ENCODE measurements around the gene KIF1C.
"Not testable (repeated sequence)": the region's sequence is repeated elsewhere in the genome, so short reads cannot be mapped to it uniquely, and the experiment has no call there.

The KIF1C gene

DNA sequence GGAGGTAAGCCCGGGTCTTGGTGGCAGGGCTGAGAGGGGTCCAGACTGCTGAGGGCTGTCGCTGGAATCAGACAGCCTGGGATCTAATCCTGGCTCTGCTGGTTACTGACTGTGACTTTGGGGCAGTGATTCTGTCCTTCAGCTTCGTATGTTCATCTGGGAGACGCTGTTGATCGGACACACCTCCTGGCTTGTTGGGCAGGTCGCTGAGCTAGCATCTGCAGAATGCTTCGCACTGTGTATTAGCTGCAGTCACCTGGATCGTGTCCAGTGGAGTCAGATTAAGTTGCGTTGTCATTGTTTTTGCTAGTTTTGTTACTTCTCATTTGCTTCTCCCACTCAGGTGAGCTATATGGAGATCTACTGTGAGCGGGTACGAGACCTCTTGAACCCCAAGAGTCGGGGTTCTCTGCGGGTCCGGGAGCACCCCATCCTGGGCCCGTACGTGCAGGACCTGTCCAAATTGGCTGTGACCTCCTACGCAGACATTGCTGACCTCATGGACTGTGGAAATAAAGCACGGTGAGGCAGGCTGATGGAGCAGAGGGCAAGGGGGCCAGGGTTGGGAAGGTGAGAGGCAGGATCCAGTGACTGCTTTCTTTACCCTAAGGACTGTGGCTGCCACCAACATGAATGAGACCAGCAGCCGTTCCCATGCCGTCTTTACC is 4.5 kb downstream of the KIF1C start:
- DNase-seq = no peak

DNA sequence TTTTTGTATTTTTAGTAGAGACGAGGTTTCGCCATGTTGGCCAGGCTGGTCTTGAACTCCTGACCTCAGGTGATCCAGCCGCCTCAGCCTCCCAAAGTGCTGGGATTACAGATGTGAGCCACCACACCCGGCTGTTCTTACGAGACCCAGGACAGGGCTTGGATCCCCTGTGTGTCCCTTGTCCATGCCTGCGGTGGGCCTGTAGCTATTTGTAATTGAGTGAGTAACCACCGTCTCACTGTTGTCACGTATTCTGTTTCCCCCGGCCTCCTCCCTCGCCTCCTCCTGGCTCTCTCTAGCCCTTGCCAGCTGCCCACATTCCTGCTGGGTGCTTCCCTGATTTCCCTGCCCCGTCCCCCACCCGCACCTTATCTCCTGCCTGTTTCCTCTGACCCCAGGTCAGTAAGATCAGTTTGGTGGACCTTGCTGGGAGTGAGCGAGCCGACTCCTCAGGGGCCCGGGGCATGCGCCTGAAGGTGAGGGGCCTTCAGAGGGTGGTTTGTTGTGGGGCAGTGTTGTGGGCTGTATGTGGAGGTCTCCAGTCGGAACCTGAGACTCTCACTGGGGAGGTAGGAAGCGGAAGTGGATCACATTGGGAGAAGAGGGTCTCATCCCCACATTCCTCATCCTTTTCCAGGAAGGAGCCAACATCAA is 5.6 kb downstream of the KIF1C start:
- no peak for DNase-seq

- DNase-seq = no peak
Measured at GRCh38 chr17:5011928-5012327, 14.2 kb downstream of the KIF1C start.

DNA sequence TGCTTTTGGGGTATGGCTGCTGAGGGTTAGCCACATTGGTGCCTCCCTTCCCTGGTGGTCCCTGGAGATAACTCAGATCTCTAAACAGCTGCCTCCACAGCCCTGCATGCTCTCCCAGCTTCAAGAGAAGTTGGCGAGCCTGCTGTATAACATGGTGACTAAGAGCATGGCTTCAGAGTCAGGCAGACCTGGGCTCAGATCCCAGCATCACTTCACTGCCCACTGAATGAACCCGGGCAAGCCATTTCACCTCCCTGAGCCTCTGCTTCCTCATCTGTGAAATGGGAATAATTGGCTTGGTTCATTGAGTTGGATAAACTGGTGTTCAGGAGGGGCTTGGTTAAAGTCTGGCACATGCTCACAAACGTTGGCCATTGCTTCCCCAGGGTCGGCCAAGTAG is 16.6 kb downstream of the KIF1C start:
- no peak for DNase-seq

DNA sequence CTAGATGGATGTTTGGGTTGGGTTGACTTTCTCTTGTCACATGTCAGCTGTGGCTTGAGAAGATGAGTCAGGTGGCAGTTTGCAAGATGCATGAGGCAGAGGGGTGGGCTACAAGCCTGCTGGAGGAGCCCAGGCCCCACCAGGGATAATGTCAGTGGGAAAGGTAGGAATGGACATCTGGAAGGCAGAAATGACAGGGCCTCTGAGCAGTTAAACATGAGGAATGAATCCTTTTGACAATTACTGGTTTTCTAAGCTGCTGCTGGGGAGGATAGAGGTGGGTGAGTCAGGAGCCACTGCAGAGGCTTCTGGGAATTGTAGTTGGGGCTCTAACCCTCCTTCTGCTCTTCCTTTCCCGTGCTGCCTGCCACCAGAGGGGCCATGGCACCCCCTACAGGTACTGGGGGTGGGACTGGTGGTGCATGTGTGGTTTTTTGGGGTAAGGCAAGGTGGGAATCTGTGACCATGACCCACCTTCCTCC is 21.8 kb downstream of the KIF1C start:
- DNase-seq = peak; percentile 11

DNA sequence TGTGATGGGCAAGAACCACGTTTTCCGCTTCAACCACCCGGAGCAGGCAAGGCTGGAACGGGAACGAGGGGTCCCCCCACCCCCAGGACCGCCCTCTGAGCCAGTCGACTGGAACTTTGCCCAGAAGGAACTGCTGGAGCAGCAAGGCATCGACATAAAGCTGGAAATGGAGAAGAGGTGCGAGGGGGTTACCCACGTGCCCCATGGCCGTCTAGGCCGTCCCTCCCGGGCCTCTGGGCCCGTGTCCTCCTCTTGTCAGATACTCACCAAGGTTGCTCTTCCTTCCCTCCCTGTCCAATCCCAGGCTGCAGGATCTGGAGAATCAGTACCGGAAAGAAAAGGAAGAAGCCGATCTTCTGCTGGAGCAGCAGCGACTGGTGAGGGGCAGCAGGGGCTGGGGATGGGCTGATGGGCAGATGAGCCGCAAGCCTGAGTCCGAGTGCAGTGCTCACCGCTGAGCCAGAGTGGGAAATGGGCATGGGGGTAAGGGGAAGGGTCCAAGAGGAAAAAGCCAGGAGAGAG is 22.8 kb downstream of the KIF1C start:
- DNase-seq = no peak

GRCh38 chr17:5022171-5022711 is 24.5 kb downstream of the KIF1C start:
- no peak for DNase-seq

- DNase-seq = no peak
Measured at GRCh38 chr17:5023588-5024147, 25.9 kb downstream of the KIF1C start.

GRCh38 chr17:5024604-5025003 is 26.9 kb downstream of the KIF1C start:
- no peak for DNase-seq

DNA sequence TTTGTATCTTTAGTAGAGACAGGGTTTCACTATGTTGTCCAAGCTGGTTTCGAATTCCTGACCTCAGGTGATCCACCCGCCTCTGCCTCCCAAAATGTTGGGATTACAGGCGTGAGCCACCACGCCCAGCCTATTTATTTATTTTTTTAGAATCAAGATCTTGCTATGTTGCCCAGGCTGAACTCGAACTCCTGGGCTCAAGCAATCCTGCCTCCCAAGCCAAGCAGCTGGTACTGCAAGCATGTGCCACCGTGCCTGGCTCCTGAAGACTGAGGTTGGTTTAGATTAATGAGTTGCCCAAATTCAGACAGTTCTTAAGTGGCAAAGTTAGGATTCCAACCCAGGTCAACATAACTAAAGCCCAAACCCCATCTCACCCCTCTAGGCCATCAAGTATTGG is 29.5 kb downstream of the KIF1C start:
- DNase-seq = no peak

DNA sequence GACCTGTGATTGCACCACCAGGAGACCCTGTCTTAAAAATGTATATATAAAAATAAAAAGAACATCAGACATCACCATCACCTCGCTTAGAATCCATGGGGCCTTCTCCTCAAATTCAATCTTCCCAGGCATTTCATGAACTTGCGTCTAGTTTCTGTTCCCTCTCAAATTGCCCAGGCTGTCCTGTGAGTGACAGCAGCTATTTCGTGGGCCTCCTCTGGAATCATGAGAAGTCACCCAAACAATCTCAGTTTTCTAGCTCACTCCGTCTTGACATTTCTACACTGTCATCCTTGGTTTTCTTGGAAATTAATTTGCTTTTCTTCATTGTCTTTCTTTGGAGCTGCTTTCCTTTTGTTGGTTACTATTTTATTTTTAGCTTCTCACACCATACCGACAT is 30.2 kb downstream of the KIF1C start:
- DNase-seq = no peak

DNA sequence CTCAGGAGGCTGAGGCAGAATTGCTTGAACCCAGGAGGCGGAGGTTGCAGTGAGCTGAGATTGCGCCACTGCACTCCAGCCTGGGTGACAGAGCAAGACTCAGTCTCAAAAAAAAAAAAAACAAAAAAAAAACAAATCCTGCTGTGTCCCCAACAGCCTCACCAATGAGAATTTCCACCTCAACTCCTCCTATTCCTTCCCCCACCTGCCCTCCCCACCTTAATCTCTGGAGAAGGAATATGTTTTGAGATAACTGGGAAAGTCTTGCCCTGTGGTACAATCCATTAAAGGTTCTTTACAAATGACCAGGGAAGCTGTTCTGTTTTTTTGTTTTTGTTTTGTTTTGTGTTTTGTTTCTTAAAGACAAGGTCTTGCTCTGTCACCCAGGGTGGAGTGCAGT is 32.4 kb downstream of the KIF1C start:
- not testable (repeated sequence) for DNase-seq

- peak; percentile 37 for DNase-seq
Measured at GRCh38 chr17:5031365-5032082, 33.8 kb downstream of the KIF1C start.

DNA sequence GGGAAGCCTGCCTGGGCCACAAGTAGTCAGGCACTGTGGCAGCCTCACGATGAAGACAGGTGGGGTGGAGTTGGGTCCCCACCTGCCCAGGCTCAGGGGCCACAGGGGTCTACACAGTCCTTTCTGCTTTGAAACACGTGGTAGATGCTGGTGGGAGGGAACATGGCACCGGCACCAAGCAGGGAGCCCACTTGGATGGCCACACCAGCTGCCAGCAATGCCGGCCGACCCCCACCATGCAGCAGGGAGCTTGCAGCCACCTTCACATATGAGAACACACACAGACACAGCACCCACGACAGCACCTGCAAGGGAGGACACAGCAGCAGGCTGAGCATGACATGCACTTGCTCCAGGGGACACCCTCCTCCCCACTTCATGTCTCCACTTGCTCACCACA is 35.1 kb downstream of the KIF1C start:
- DNase-seq = no peak

DNA sequence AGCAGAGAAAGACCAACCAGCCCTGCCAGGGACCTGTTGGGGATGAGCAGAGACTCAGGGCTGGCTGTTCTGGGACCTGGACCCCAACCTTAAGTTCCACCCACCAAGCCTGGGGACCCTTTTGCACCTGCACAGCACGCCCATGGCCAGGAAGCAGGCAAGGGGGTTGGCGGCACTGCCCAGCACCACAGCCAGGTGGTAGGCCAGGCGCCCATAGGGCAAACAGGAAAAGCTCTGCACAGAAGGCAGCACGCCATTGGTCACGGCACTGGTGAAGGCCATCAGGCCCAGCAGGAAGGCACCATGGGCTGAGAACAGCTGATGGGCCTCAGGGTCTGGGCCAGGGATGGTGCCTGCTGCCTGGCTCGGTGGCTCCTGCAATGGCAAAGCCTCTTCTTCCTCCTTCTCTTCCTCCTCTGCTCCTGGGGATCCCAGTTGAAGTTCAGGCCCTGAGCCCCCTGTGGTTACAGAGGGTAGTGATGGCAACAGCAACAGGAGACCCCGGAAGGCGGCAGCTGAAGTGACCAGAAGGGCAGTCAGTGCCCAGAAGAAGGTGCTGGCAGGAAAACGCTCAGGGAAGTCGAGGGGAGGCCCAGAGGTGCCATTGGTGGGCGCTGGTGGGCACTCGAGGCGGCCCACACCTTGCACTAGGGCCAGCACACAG is 35.7 kb downstream of the KIF1C start:
- no peak for DNase-seq

GRCh38 chr17:5034063-5034462 is 36.3 kb downstream of the KIF1C start:
- no peak for DNase-seq

- no peak for DNase-seq
Measured at GRCh38 chr17:5034651-5035050, 36.9 kb downstream of the KIF1C start.

DNA sequence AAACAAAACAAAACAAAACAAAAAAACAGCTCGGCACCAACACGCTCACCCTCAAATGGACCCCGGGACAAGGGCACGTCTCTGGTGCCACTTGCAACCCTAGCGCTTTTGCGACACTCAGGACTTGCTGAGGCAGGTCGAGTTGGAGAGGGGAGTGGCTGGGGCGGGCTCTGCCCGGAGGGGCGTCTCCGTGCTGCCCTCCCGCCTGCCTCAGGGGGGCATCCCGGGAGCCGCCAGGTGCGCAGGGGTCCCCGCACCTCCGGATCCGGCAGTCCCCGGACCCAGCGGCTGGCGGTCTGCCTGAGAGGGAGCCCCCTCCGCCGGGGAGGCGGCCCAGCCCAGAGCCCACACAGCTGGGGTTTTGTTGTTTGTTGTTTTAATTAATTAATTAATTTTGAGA is 37.6 kb downstream of the KIF1C start, which contains the start of gene SLC52A1:
Gene SLC52A1 (minus strand): TSS at position 112 of the 400 bp plus-strand sequence. CDS start 820 bp downstream, outside the sequence.
- no peak for DNase-seq

- no peak for DNase-seq
Measured at GRCh38 chr17:5042157-5043022, 44.6 kb downstream of the KIF1C start.

DNA sequence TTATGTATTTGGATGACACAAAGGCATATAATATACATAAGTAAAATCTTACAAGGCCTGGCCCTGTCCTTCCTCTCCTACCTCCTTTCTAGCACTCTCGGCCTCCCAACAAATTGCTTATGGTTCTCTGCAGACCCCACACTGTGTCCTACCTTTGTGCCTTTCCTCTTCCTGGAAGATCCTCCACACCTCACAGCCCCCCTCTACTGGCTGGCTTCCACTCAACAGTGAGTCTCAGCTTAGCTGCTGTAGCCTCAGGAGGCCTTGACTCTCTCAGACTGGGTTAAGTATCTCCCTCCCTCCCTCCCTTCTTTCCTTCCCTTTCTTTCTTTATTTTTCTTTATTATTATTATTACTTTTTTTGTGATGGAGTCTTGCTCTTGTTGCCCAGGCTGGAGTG is 45.8 kb downstream of the KIF1C start:
- no peak for DNase-seq

- no peak for DNase-seq
Measured at GRCh38 chr17:5044630-5045029, 46.9 kb downstream of the KIF1C start.

Data from NCI-H1694 treated with DMSO at 0.1 percent for 48 hours (cell line).